HUES6 (cell line): ENCODE data around the gene IQCM.

ENCODE experiments used
- H3K27ac ChIP-seq: 2 replicates; pipeline ENCODE4 v1.7.0; 2013; ENCODE audit warnings: low read depth, mild to moderate bottlenecking, low read length, inconsistent platforms
- H3K27me3 ChIP-seq: 2 replicates; pipeline ENCODE4 v1.6.1; 2013; ENCODE audit warnings: low read length; ENCODE audit not compliant: control insufficient read depth, insufficient read depth
- H3K36me3 ChIP-seq: 2 replicates; pipeline ENCODE4 v1.6.1; 2013; ENCODE audit warnings: low read length; ENCODE audit not compliant: control insufficient read depth, insufficient read depth
- H3K4me1 ChIP-seq: 2 replicates; pipeline ENCODE4 v1.6.1; 2013; ENCODE audit warnings: low read length; ENCODE audit not compliant: control insufficient read depth, insufficient read depth
- H3K4me3 ChIP-seq: 2 replicates; pipeline ENCODE4 v1.5.1; 2013; ENCODE audit warnings: low read depth, low read length
- H3K9ac ChIP-seq: one replicate; pipeline ENCODE4 v1.6.1; 2013; ENCODE audit warnings: mild to moderate bottlenecking, low read length
- H3K9me3 ChIP-seq: 2 replicates; pipeline ENCODE4 v1.6.1; 2013; ENCODE audit warnings: low read depth, low read length; ENCODE audit not compliant: control insufficient read depth, insufficient read depth

Gene IQCM, protein sequence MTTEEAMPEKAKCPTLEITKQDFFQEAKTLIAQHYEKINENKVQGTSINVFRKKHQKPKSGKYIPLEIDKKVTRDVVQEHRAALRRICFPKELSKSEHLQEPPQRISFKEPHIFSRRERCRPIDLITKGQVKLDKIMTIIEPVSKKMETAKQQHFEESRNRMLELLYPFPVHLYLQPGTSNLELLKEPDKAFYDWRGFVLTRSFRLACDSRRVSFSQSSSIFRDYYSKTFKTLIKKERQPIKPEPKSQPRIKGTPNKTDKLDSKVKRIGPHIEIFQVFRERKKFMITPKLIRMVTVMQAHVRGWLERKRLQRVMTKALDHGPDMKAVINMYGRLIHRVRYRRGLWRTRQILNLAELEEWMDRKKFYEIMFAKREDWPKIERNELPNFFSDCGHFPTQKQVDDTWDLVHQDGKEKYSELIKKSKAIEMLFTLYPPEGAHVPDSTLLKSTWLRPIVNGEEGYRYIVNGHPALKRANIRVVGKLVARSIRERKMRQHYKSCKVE

DNA sequence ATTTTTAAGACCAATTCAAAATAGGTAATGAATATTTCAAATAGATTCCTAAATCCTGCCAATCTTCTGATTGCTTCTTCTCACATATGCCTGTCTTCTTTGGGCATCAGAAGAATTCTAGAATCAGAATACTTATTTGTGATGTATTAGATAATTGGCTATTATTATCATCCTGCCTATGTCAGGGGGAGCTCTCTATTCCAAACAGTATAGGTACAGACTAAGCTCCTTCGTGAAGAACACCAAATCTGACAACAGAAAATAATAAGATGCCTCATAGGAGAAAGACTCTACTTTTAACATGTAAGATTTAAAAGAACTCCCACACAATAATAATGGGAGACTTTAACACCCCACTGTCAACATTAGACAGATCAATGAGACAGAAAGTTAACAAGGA, at the start of gene IQCM:
Gene IQCM, minus strand, starts transcription at position 101 of the 400 bp plus-strand sequence. CDS start 73,152 bp downstream, outside the sequence.
- Histone ChIP-seq H3K36me3 (no peaks in the 10 kb centered on the region), H3K4me3 (no peak within 1 kb of the TSS), H3K27ac (no peak within 1 kb of the TSS), H3K27me3 (no peaks in the 10 kb centered on the region), H3K9ac (no peak within 1 kb of the TSS), H3K9me3 (no peaks in the 10 kb centered on the region), H3K4me1 (no peaks in the 10 kb centered on the region)

DNA sequence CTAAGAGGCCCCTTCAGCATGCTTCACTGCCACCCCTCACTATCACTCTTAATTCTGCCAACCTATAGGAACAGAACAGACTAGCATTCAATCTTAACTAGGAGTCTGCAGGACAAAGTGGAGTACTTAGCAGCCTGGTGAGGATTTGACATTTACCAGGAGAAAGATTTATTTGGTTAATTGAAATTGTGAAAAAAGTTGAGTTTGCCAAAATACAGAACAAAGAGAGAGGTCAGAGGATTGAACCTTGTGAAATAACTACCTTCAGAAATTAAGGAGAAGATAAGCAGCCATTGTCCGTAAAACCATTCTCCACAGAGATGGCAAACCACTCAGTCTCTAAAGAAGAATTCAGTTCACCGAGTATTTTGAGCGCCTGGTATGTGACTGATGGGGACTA, 41.8 kb upstream of the IQCM start:
- no peak overlapping the region for H3K9ac ChIP-seq
- no peaks in the 10 kb centered on the region for H3K9me3 ChIP-seq
- no peaks in the 10 kb centered on the region for H3K27me3 ChIP-seq
- H3K4me1 ChIP-seq: no peaks in the 10 kb centered on the region
- no peak overlapping the region for H3K4me3 ChIP-seq
- H3K27ac ChIP-seq: no peak overlapping the region
- H3K36me3 ChIP-seq: no peaks in the 10 kb centered on the region

DNA sequence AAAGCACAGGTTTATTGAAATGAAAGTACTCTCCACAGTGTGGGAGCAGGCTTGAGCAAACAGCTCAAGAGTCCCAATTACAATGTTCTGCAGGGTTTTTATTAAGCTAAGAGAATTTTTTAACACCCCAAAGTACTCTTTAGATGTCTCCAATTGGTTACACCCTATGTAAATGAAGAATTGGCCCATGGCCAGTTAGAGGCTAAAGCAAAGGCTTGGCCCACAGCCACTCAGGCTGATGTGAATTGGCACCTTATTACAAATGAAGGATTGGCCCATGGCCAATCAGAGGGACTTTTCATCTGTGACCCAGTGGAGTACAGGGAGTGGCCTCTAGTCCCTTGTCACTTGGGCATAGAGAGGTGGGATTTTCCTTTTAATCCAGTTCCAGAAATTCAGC, 30.1 kb upstream of the IQCM start:
- Histone ChIP-seq H3K27ac (no peak overlapping the region), H3K4me1 (no peaks in the 10 kb centered on the region; the same call in 1 of the 2 replicates), H3K4me3 (no peak overlapping the region), H3K9ac (no peak overlapping the region), H3K27me3 (no peaks in the 10 kb centered on the region), H3K9me3 (0 out of 2 replicates have a peak, but pooled peaks cover 6% of the 10 kb centered on the region), H3K36me3 (no peaks in the 10 kb centered on the region)

DNA sequence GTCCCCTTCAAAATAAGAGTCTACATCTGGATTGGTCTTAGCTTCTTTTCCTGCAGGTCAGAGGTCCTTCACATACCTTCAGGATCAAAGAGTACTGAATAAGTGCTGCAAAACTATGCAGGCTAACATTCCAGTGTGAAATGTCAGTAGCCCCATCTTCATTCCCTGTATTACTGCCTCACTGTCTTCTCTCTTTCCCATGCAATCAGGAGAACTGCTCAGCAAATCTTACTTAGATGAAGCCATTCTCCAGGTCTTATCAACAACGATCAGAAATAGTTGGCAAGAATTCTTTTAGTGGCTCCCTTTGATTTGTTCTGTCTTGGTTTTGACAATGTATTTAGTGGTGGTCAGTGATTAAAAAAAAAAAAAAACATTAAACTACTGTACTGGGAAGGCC, 26.0 kb upstream of the IQCM start:
- Histone ChIP-seq H3K36me3 (no peaks in the 10 kb centered on the region), H3K9me3 (0 out of 2 replicates have a peak, but pooled peaks cover 6% of the 10 kb centered on the region), H3K4me3 (no peak overlapping the region), H3K4me1 (no peaks in the 10 kb centered on the region; the same call in 1 of the 2 replicates), H3K27ac (no peak overlapping the region), H3K27me3 (no peaks in the 10 kb centered on the region), H3K9ac (no peak overlapping the region)

DNA sequence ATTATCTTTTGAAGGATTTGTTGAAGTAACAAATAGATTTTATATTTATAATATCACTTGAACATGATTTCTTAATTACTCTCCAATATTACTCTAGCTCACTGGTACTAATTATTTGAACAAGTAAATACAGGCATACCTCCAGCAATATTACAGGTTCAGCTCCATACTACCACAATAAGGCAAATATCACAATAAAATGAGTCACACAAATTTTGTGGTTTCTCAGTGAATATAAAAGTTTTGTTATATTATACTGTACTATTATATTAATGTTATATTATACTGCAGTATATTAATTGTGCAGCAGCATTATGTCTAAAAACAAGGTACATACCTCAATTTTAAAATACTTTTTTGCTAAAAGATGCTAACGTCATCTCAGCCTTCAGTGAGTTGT, 22.4 kb upstream of the IQCM start:
- H3K9me3 ChIP-seq: 0 out of 2 replicates have a peak, but pooled peaks cover 5% of the 10 kb centered on the region
- no peak overlapping the region for H3K4me3 ChIP-seq
- H3K27me3 ChIP-seq: no peaks in the 10 kb centered on the region

DNA sequence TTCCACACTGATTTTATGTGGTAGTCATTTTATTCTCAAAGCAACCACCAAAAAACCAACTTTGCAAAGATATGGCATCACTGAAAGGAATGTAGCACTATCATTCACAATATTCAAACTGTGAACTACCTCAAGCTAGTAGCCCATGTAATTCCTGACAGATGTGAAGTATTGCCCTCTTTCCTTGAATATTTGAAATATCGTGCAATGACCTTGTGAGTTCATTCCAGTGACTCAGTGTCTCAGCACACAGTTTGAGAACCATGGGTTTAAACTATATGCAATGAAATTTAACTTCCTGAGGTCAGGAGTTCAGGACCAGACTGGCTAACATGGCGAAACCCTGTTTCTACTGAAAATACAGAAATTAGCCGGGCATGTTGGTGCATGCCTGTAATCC, 20.9 kb upstream of the IQCM start:
- Histone ChIP-seq H3K4me1 (no peaks in the 10 kb centered on the region), H3K9ac (no peak overlapping the region), H3K36me3 (no peaks in the 10 kb centered on the region), H3K27me3 (no peaks in the 10 kb centered on the region), H3K27ac (no peak overlapping the region), H3K4me3 (no peak overlapping the region), H3K9me3 (no peaks in the 10 kb centered on the region)

More for the DNA sequence above, 22.4 kb upstream of the IQCM start:
- Histone ChIP-seq H3K9ac (no peak overlapping the region), H3K27ac (no peak overlapping the region), H3K4me1 (no peaks in the 10 kb centered on the region; the same call in 1 of the 2 replicates), H3K36me3 (no peaks in the 10 kb centered on the region)

DNA sequence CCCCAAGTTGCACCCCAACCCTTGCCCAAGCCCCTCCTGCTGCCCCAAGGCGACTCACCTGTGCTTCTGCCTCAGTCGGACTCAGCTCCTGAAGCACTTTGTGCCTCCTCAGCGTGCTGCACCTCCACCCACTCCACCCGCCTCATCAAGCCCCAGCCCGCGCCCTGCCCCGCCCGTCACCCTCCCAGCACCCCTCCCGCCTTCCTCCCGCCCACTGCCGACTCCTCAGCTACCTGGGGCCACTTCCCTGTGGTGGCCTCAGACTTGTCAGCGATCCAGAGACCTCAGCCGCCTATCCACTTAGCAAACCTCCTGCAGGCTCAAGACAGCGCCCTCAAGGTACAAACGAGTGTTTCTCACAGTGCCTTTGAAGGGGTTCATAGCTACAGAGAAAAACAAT, 19.6 kb upstream of the IQCM start:
- Histone ChIP-seq H3K27ac (no peak overlapping the region), H3K36me3 (no peaks in the 10 kb centered on the region), H3K4me3 (no peak overlapping the region), H3K9ac (no peak overlapping the region), H3K4me1 (no peaks in the 10 kb centered on the region), H3K27me3 (no peaks in the 10 kb centered on the region), H3K9me3 (no peaks in the 10 kb centered on the region)

DNA sequence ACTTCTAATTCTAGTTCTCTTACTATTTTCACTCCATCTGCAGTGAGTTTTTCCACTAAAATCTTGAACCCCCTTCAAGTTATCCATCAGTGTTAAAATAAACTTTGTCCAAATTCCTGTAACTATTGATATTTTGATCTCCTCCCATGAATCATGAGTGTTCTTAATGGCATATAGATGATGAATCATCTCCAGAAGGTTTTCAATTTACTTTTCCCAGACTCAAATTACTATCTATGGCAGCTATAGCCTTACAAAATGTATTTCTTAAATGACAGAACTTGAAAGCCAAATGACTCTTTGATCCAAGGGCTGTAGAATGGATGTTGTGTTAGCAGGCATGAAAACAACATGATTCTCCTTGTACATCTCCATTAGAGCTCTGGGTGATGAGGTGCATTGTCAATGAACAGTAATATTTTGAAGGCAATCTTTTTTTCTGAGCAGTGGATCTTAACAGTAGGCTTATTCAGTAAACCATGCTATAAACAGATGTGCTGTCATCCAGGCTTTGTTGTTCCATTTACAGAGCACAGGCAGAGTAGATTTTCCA, 16.1 kb upstream of the IQCM start:
- Histone ChIP-seq H3K4me1 (no peaks in the 10 kb centered on the region), H3K4me3 (no peak overlapping the region), H3K9ac (no peak overlapping the region), H3K27ac (no peak overlapping the region), H3K27me3 (no peaks in the 10 kb centered on the region), H3K36me3 (no peaks in the 10 kb centered on the region), H3K9me3 (no peaks in the 10 kb centered on the region)

DNA sequence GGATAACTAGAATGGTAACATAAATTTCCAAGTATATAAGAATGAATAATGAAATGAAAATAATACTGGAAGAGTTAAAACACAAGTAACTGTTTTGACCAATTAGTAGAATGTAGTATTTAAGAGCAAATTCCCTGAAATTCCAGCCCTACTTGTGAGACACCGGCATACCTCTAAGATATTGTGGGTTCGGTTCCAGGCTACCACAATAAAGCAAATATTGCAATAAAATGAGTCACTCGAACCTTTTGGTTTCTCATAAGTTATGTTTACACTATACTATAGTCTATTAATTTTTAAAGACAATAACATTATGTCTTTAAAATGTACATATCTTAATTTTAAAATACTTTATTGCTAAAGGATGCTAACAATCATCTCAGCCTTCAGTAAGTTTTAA, 15.2 kb upstream of the IQCM start:
- Histone ChIP-seq H3K27me3 (no peaks in the 10 kb centered on the region), H3K9ac (no peak overlapping the region), H3K9me3 (no peaks in the 10 kb centered on the region), H3K4me3 (no peak overlapping the region), H3K36me3 (no peaks in the 10 kb centered on the region), H3K27ac (no peak overlapping the region), H3K4me1 (no peaks in the 10 kb centered on the region)

DNA sequence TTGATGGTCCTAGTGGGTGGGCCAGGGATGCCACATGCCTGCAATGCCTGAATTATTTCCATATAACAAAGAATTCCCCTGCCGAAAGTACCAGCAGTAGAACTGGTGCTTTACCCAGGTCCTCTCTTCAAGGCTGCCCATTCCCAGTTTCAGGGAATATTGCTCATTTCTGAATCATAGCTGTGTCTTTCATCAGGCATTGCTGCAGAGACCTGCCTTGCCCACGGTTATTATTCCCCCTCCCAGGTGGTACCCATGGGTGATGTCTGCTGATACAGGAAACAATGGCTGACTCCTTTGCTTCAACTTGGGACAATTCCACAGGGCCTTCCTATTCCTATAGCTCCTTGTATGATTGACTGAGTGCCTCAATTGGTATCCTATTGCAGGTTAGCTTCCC, 9.7 kb upstream of the IQCM start:
- no peaks in the 10 kb centered on the region for H3K36me3 ChIP-seq
- H3K4me1 ChIP-seq: no peaks in the 10 kb centered on the region
- no peak overlapping the region for H3K27ac ChIP-seq
- H3K4me3 ChIP-seq: no peak overlapping the region
- H3K9ac ChIP-seq: no peak overlapping the region
- H3K27me3 ChIP-seq: no peaks in the 10 kb centered on the region
- H3K9me3 ChIP-seq: no peaks in the 10 kb centered on the region

DNA sequence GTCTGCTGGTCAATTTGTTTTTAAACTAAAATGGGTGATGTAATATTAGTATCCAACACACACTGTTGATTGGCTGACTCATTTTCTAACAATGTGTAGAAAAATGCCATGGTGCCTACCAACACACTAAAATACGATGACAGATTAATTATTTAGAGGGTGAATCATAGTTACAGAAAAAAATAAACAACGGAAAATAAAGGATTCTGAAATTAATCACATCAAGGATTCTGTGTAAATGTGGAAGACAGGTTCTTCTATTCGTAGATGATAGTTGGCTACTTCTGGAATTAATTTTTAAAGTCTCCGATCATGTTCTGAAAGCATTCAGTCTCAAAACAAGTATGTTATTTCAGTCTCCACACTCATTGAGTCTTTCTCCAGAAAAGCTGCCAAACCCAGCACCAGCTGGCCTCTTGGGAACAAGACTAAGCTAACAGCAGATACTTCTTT, 8.2 kb upstream of the IQCM start:
- no peaks in the 10 kb centered on the region for H3K4me1 ChIP-seq
- no peaks in the 10 kb centered on the region for H3K36me3 ChIP-seq
- no peak overlapping the region for H3K27ac ChIP-seq
- H3K27me3 ChIP-seq: no peaks in the 10 kb centered on the region
- no peak overlapping the region for H3K9ac ChIP-seq
- no peak overlapping the region for H3K4me3 ChIP-seq
- no peaks in the 10 kb centered on the region for H3K9me3 ChIP-seq
